Measurements from ENCODE around the gene MYOCD.
A peak's percentile ranks its signal among the peaks of the same experiment; 100 is the strongest.

Gene MYOCD

DNA sequence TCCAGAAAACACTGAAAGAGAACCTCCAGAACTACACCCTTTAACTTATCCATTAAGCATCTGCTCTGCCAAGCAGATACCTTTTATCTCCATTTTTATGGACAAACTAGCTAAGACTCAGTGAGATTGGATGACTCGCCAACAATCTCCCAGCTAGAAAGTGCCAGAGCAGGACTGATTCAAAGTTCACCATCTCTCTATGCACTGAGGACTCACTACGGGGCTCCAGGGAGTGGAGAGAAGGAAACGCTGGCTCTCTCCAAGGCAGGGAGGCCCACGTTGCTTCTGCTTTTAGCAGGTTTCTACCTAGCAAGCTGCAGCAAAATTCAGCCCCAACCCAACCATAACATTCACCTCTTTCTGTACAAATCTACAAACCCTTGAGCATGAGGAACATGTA lies 70.8 kb downstream of the MYOCD start:
- TF ChIP-seq GLI4 (tag by site-specific recombination; IDR thresholded peaks at IDR 0.05) (no peak), ZFP3 (tag by site-specific recombination; IDR thresholded peaks at IDR 0.05; ENCODE audit: low read depth) (no peak), ZNF792 (tag by site-specific recombination; IDR thresholded peaks at IDR 0.05) (no peak), ZBTB20 (tag by site-specific recombination; IDR thresholded peaks at IDR 0.05) (0 out of 2 replicates have a peak, but pooled peaks have one; percentile 15), ZNF677 (tag by site-specific recombination; IDR thresholded peaks at IDR 0.05) (no peak)
- TF ChIP-seq, protein P1, sequence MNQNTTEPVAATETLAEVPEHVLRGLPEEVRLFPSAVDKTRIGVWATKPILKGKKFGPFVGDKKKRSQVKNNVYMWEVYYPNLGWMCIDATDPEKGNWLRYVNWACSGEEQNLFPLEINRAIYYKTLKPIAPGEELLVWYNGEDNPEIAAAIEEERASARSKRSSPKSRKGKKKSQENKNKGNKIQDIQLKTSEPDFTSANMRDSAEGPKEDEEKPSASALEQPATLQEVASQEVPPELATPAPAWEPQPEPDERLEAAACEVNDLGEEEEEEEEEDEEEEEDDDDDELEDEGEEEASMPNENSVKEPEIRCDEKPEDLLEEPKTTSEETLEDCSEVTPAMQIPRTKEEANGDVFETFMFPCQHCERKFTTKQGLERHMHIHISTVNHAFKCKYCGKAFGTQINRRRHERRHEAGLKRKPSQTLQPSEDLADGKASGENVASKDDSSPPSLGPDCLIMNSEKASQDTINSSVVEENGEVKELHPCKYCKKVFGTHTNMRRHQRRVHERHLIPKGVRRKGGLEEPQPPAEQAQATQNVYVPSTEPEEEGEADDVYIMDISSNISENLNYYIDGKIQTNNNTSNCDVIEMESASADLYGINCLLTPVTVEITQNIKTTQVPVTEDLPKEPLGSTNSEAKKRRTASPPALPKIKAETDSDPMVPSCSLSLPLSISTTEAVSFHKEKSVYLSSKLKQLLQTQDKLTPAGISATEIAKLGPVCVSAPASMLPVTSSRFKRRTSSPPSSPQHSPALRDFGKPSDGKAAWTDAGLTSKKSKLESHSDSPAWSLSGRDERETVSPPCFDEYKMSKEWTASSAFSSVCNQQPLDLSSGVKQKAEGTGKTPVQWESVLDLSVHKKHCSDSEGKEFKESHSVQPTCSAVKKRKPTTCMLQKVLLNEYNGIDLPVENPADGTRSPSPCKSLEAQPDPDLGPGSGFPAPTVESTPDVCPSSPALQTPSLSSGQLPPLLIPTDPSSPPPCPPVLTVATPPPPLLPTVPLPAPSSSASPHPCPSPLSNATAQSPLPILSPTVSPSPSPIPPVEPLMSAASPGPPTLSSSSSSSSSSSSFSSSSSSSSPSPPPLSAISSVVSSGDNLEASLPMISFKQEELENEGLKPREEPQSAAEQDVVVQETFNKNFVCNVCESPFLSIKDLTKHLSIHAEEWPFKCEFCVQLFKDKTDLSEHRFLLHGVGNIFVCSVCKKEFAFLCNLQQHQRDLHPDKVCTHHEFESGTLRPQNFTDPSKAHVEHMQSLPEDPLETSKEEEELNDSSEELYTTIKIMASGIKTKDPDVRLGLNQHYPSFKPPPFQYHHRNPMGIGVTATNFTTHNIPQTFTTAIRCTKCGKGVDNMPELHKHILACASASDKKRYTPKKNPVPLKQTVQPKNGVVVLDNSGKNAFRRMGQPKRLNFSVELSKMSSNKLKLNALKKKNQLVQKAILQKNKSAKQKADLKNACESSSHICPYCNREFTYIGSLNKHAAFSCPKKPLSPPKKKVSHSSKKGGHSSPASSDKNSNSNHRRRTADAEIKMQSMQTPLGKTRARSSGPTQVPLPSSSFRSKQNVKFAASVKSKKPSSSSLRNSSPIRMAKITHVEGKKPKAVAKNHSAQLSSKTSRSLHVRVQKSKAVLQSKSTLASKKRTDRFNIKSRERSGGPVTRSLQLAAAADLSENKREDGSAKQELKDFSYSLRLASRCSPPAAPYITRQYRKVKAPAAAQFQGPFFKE (tag by site-specific recombination; IDR thresholded peaks at IDR 0.05; ENCODE audit: borderline replicate concordance): no peak
- TF ChIP-seq, protein P2, sequence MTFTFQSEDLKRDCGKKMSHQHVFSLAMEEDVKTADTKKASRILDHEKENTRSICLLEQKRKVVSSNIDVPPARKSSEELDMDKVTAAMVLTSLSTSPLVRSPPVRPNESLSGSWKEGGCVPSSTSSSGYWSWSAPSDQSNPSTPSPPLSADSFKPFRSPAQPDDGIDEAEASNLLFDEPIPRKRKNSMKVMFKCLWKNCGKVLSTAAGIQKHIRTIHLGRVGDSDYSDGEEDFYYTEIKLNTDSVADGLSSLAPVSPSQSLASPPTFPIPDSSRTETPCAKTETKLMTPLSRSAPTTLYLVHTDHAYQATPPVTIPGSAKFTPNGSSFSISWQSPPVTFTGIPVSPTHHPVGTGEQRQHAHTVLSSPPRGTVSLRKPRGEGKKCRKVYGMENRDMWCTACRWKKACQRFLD (tag by site-specific recombination; IDR thresholded peaks at IDR 0.05): no peak
- Histone ChIP-seq H3K27ac (ENCODE audit: extremely low read depth, low read depth, low read length) (no peak overlapping the region), H3K4me1 (ENCODE audit: control insufficient read depth, insufficient read depth, low read length) (no peaks in the 10 kb centered on the region), H3K36me3 (ENCODE audit: control insufficient read depth in 2 of 2, insufficient read depth in 1 of 2, low read length in 2 of 2) (no peaks in the 10 kb centered on the region), H3K4me3 (ENCODE audit: low read depth, low read length) (no peak overlapping the region), H3K9me3 (ENCODE audit: control insufficient read depth, insufficient read depth, low read depth, low read length) (no peaks in the 10 kb centered on the region)
- CTCF ChIA-PET: interaction anchor here (0.6 to 2.2 kb wide), 2 partner anchors 174 to 191 kb away, joined by 3 to 7 read pairs; no protein-coding TSS in a partner anchor
- POLR2A ChIA-PET: no interaction called here

DNA sequence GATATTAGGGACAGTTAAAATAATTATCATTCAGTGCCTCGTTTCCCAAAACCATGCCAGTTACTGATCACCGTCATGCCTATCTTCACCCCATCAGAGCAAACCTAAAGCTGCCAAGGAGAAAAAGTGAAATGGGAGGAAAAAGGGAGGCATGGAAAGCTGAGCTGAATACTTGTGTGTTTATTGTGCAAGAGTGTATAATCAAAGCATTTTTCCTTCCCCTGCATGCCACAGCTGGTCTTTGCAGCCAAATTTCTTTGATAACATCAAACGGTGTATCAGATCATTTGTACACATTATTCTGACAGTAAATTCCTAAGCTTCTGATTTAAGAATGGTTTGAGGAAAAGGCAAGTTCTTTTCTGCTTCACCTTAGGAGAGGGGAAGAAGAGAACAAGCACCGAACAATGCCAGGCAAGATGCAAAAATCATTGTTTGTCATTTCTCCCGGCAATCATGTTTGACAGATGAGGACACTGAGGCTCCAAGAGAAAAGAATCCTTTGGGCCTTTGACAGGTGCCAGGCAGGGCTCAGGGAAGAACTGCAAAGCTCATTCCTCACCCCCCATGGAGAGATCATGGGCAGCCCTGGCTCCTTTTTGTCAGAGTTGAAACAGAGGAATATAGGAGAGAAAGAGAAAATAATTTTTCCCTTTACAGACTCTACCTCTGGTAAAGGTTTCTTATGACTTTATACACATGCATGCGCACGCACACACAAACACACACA lies 72.2 kb downstream of the MYOCD start:
- TF ChIP-seq REPIN1 (tag by site-specific recombination; IDR thresholded peaks at IDR 0.05; ENCODE audit: low read depth) (no peak), ZNF157 (tag by site-specific recombination; IDR thresholded peaks at IDR 0.05) (no peak), ZNF624 (tag by site-specific recombination; IDR thresholded peaks at IDR 0.05) (no peak)
- POLR2A ChIA-PET: no interaction called here
- H3K4me1 ChIP-seq (ENCODE audit: control insufficient read depth, insufficient read depth, low read length): peaks cover 2% of the 10 kb centered on the region; the same call in 1 of the 2 replicates
- no peak overlapping the region for H3K4me3 ChIP-seq (ENCODE audit: low read depth, low read length)
- CTCF ChIA-PET: interaction anchor here (0.5 to 2.2 kb wide), 4 partner anchors 70 to 565 kb away, joined by 3 to 7 read pairs (median 3); no protein-coding TSS in a partner anchor
- no peaks in the 10 kb centered on the region for H3K9me3 ChIP-seq (ENCODE audit: control insufficient read depth, insufficient read depth, low read depth, low read length)
- no peaks in the 10 kb centered on the region for H3K36me3 ChIP-seq (ENCODE audit: control insufficient read depth in 2 of 2, insufficient read depth in 1 of 2, low read length in 2 of 2)
- H3K27ac ChIP-seq (ENCODE audit: extremely low read depth, low read depth, low read length): no peak overlapping the region

DNA sequence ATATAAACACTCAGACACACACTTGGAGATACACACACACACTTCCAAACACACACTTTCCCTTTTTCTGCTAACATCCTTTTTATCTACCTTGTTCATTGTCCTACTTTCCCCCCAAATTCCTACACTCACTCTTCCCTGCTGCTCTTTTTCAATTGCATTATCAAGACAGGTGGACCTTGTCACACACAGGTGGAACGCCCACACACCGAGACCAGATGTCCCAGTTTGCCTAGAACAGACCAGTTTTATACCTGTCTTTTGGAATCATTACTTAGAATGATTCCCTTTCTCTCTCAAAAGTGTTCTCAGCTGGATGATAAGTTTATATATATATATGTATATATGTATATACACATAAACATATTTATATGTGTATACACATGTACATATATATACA lies 72.9 kb downstream of the MYOCD start:
- ChIA-PET POLR2A (no interaction called here), CTCF (interaction anchor here (0.8 to 1.6 kb wide), 3 partner anchors 23 to 396 kb away, joined by 3 to 6 read pairs (median 3); no protein-coding TSS in a partner anchor)
- no peak overlapping the region for H3K27ac ChIP-seq (ENCODE audit: extremely low read depth, low read depth, low read length)
- H3K4me3 ChIP-seq (ENCODE audit: low read depth, low read length): no peak overlapping the region
- TF ChIP-seq PRDM1 (tag by site-specific recombination; IDR thresholded peaks at IDR 0.05) (peak; percentile 50; the same call in 1 of the 2 replicates), ZNF169 (tag by site-specific recombination; IDR thresholded peaks at IDR 0.05) (no peak)
- no peaks in the 10 kb centered on the region for H3K9me3 ChIP-seq (ENCODE audit: control insufficient read depth, insufficient read depth, low read depth, low read length)
- H3K4me1 ChIP-seq (ENCODE audit: control insufficient read depth, insufficient read depth, low read length): peaks cover 2% of the 10 kb centered on the region; the same call in 1 of the 2 replicates
- H3K36me3 ChIP-seq (ENCODE audit: control insufficient read depth in 2 of 2, insufficient read depth in 1 of 2, low read length in 2 of 2): no peaks in the 10 kb centered on the region
